ENCODE measurements around the gene PTGDS.

The PTGDS gene

GRCh38 chr9:137023583-137023991 lies 46.3 kb downstream of the PTGDS start:
- no peak overlapping the region for H3K4me3 ChIP-seq (ENCODE audit: low read depth in 1 of 2, low read length in 2 of 2)
- H3K4me1 ChIP-seq (ENCODE audit: control insufficient read depth in 1 of 2, insufficient read depth in 2 of 2, low read length in 2 of 2), result peaks cover 0 to 27% of the 10 kb centered on the region in 2 donors
- no peaks in the 10 kb centered on the region for H3K27me3 ChIP-seq (ENCODE audit: low read depth, low read length)
- H3K36me3 ChIP-seq (ENCODE audit: control insufficient read depth in 1 of 2, insufficient read depth in 2 of 2, low read length in 2 of 2), result peaks cover 0 to 16% of the 10 kb centered on the region in 2 donors
- no peaks in the 10 kb centered on the region for H3K9me3 ChIP-seq (ENCODE audit: control insufficient read depth in 1 of 2, low read length in 2 of 2)
- no peak overlapping the region for H3K27ac ChIP-seq (ENCODE audit: low read length)

DNA sequence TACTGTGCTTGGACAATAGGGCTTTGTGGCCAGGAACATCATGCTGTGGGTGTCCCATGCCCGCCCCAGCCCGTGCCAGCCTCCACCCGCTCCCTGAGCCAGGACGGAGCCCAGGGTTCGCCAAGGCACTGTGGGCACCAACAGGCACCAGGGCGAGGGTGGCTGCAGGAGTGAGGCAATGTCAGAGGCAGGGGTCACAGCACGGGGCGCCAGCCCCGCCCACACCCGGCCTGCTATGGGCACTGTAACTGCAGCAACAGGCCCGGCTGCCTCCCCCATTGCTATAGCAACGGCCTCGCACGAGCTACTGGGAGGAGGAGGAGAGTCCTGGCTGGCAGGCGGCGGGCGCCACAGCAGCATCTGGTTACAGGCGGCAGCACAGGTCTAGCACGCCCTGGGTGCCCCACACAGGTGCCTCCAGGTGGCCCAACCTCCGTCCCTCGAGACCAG lies 48.2 kb downstream of the PTGDS start:
- Histone ChIP-seq H3K27ac (ENCODE audit: low read length) (no peak overlapping the region), H3K27me3 (ENCODE audit: low read depth, low read length) (no peaks in the 10 kb centered on the region), H3K4me3 (ENCODE audit: low read depth in 1 of 2, low read length in 2 of 2) (no peak overlapping the region), H3K9me3 (ENCODE audit: control insufficient read depth in 1 of 2, low read length in 2 of 2) (no peaks in the 10 kb centered on the region), H3K36me3 (ENCODE audit: control insufficient read depth in 1 of 2, insufficient read depth in 2 of 2, low read length in 2 of 2) (peaks cover 0 to 8% of the 10 kb centered on the region in 2 donors), H3K4me1 (ENCODE audit: control insufficient read depth in 1 of 2, insufficient read depth in 2 of 2, low read length in 2 of 2) (peaks cover 0 to 39% of the 10 kb centered on the region in 2 donors)

GRCh38 chr9:137026384-137026783 lies 49.1 kb downstream of the PTGDS start:
- Histone ChIP-seq H3K27me3 (ENCODE audit: low read depth, low read length) (no peaks in the 10 kb centered on the region), H3K4me1 (ENCODE audit: control insufficient read depth in 1 of 2, insufficient read depth in 2 of 2, low read length in 2 of 2) (peaks cover 0 to 39% of the 10 kb centered on the region in 2 donors), H3K36me3 (ENCODE audit: control insufficient read depth in 1 of 2, insufficient read depth in 2 of 2, low read length in 2 of 2) (no peaks in the 10 kb centered on the region), H3K4me3 (ENCODE audit: low read depth in 1 of 2, low read length in 2 of 2) (no peak overlapping the region), H3K27ac (ENCODE audit: low read length) (no peak overlapping the region), H3K9me3 (ENCODE audit: control insufficient read depth in 1 of 2, low read length in 2 of 2) (no peaks in the 10 kb centered on the region)

DNA sequence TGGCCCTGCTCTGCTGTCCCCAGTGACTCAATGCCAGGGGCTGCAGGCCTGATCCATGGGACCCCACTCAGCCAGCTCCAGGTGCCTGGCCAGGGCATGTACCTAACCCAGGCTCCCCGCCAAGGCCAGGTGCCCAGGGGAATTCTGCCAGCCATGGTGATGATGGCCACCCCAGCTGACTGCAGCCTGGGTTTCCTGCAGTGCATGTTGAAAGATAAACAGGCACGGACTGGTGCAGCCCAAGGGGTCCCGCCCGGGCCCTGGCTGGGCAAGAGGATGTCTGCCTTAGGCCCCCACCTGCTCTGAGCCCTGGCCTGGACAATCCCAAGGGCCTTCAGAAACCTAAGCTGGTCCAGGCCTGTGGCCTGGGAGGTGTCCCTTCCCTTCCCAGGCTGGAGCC lies 49.5 kb downstream of the PTGDS start:
- Histone ChIP-seq H3K4me1 (ENCODE audit: control insufficient read depth in 1 of 2, insufficient read depth in 2 of 2, low read length in 2 of 2) (peaks cover 0 to 39% of the 10 kb centered on the region in 2 donors), H3K4me3 (ENCODE audit: low read depth in 1 of 2, low read length in 2 of 2) (peak overlapping the region; percentile 39 to 67)

DNA sequence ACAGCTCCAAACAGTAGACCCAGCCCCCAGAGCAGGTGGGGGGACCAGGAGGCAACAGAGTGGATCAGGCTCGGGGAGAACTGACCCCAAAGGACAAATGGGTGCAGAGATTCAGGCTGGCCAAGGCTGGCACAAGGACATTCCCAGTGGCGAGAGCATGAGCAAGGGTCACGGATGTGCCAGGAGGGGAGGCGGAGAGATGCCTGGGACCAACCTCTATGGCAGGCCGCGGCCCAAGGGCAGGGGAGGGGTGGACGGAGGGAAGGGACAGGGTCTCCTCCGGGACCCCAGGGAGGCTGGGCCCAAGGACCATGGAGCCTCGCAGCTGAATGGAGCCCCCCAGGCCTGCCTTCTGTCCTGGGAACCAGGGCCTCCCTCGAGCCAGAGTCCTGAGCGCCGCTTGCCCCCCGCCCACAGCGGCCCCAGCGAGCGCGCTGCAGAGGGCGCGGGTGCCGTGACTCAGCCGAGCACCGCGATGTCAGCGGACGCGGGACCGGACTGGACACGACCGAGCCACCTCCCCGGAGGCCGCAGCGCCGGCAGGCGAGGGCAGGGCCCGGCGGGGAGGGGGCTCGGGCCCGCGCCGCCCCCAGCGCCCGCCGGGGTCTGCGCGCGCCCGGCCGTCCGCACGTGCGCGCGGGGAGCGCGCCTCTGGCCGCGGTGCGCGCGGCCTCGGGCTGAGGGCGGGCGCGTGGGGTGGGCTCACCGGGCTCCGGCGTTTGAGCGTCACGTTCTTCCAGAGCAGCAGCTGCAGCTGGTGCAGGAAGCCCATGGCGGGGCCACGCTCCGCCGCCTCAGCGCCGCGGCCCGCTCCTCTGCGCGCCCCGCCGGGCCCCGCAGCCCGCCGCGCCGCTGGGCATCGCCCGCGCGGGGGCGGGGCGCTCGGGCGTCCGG lies 50.3 kb downstream of the PTGDS start, which contains the start of gene ABCA2:
TSS of gene ABCA2 (minus strand) at position 869 of the 894 bp plus-strand sequence. CDS start at position 772, 97 bp downstream.
- Histone ChIP-seq H3K9me3 (ENCODE audit: control insufficient read depth in 1 of 2, low read length in 2 of 2) (no peaks in the 10 kb centered on the region), H3K4me1 (ENCODE audit: control insufficient read depth in 1 of 2, insufficient read depth in 2 of 2, low read length in 2 of 2) (peaks cover 0 to 39% of the 10 kb centered on the region in 2 donors), H3K27me3 (ENCODE audit: low read depth, low read length) (no peaks in the 10 kb centered on the region), H3K4me3 (ENCODE audit: low read depth in 1 of 2, low read length in 2 of 2) (peak within 1 kb of the TSS; percentile 42 to 67), H3K36me3 (ENCODE audit: control insufficient read depth in 1 of 2, insufficient read depth in 2 of 2, low read length in 2 of 2) (no peaks in the 10 kb centered on the region), H3K27ac (ENCODE audit: low read length) (no peak within 1 kb of the TSS)

More for the DNA sequence above, 49.5 kb downstream of the PTGDS start:
- no peak overlapping the region for H3K27ac ChIP-seq (ENCODE audit: low read length)
- H3K36me3 ChIP-seq (ENCODE audit: control insufficient read depth in 1 of 2, insufficient read depth in 2 of 2, low read length in 2 of 2), result no peaks in the 10 kb centered on the region
- no peaks in the 10 kb centered on the region for H3K27me3 ChIP-seq (ENCODE audit: low read depth, low read length)
- no peaks in the 10 kb centered on the region for H3K9me3 ChIP-seq (ENCODE audit: control insufficient read depth in 1 of 2, low read length in 2 of 2)

DNA sequence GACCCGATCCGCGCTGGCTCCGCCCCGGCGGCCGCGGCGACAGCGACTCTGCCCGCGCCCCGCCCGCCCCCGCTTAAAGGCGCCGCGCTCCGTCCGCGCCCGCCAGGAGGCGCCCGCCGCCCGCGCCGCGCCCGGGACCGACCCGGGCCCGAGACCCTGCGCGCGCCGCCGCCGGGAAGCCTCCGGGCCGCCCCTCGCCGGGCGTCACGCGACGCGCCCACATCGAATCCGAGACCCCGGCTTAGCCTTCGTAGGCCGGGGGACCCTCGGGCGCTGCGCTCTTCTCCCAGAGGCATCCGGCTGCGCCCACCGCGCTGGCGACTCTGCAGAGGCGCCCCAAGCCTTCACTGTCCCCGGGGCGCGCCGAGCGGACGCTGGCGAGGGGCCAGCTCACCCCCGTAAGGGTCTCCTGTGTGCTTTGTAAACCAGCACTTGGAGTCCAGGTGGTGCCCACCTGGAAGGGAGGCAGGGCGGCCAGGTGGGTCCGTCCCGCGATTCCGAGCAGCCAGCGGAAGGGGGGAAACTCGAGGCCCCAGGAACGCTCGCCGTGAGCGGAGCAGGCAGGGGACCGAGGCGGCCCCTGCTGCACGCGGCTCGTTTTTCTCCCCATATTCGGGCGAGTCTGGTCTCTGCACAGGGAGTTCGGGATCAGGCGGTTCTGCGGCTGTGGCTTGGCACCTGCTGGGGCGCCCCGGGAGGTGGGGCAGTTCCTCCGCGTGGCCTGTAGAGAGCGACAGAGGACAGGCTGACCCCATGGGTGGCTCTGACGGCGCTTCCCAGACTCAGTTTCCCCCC lies 51.2 kb downstream of the PTGDS start:
- no peak overlapping the region for H3K27ac ChIP-seq (ENCODE audit: low read length)
- H3K9me3 ChIP-seq (ENCODE audit: control insufficient read depth in 1 of 2, low read length in 2 of 2), result no peaks in the 10 kb centered on the region
- peaks cover 0 to 39% of the 10 kb centered on the region in 2 donors for H3K4me1 ChIP-seq (ENCODE audit: control insufficient read depth in 1 of 2, insufficient read depth in 2 of 2, low read length in 2 of 2)
- H3K36me3 ChIP-seq (ENCODE audit: control insufficient read depth in 1 of 2, insufficient read depth in 2 of 2, low read length in 2 of 2), result no peaks in the 10 kb centered on the region
- peak overlapping the region; percentile 42 to 59 for H3K4me3 ChIP-seq (ENCODE audit: low read depth in 1 of 2, low read length in 2 of 2)
- H3K27me3 ChIP-seq (ENCODE audit: low read depth, low read length), result no peaks in the 10 kb centered on the region

- Histone ChIP-seq H3K4me1 (ENCODE audit: control insufficient read depth in 1 of 2, insufficient read depth in 2 of 2, low read length in 2 of 2) (peaks cover 0 to 39% of the 10 kb centered on the region in 2 donors), H3K36me3 (ENCODE audit: control insufficient read depth in 1 of 2, insufficient read depth in 2 of 2, low read length in 2 of 2) (no peaks in the 10 kb centered on the region), H3K4me3 (ENCODE audit: low read depth in 1 of 2, low read length in 2 of 2) (peak overlapping the region; percentile 42 to 59), H3K27me3 (ENCODE audit: low read depth, low read length) (no peaks in the 10 kb centered on the region), H3K27ac (ENCODE audit: low read length) (no peak overlapping the region), H3K9me3 (ENCODE audit: control insufficient read depth in 1 of 2, low read length in 2 of 2) (no peaks in the 10 kb centered on the region)
These were observed 52.0 kb downstream of the PTGDS start for GRCh38 chr9:137029058-137029936.

DNA sequence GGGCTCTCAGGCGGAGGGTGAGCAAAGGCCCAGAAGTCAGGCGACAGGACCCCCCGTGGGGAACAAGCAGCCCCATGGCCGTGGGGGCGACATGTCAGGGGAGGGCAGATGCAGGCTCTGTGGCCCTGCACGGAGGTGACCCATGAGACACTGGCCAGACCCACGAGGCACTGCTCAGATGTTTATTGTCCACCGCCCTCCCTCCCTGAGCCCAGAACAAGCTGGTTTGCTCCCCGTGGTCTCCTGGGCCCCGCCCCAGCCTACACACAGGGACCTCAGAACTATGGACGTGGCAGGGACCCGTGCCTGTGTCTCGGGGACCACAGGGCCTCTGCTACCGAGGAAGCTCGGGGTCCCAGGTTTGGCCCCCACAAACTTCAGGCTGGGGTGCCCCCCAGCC lies 52.7 kb downstream of the PTGDS start:
- Histone ChIP-seq H3K4me1 (ENCODE audit: control insufficient read depth in 1 of 2, insufficient read depth in 2 of 2, low read length in 2 of 2) (peaks cover 0 to 44% of the 10 kb centered on the region in 2 donors), H3K36me3 (ENCODE audit: control insufficient read depth in 1 of 2, insufficient read depth in 2 of 2, low read length in 2 of 2) (no peaks in the 10 kb centered on the region), H3K4me3 (ENCODE audit: low read depth in 1 of 2, low read length in 2 of 2) (peak overlapping the region in 1 of 2 donors; percentile 48), H3K27me3 (ENCODE audit: low read depth, low read length) (no peaks in the 10 kb centered on the region), H3K9me3 (ENCODE audit: control insufficient read depth in 1 of 2, low read length in 2 of 2) (no peaks in the 10 kb centered on the region), H3K27ac (ENCODE audit: low read length) (no peak overlapping the region)

GRCh38 chr9:137030538-137031527 lies 53.5 kb downstream of the PTGDS start:
- H3K27me3 ChIP-seq (ENCODE audit: low read depth, low read length), result no peaks in the 10 kb centered on the region
- H3K4me1 ChIP-seq (ENCODE audit: control insufficient read depth in 1 of 2, insufficient read depth in 2 of 2, low read length in 2 of 2), result peaks cover 0 to 45% of the 10 kb centered on the region in 2 donors
- no peaks in the 10 kb centered on the region for H3K36me3 ChIP-seq (ENCODE audit: control insufficient read depth in 1 of 2, insufficient read depth in 2 of 2, low read length in 2 of 2)
- no peak overlapping the region for H3K27ac ChIP-seq (ENCODE audit: low read length)
- H3K4me3 ChIP-seq (ENCODE audit: low read depth in 1 of 2, low read length in 2 of 2), result peak overlapping the region in 1 of 2 donors; percentile 48
- H3K9me3 ChIP-seq (ENCODE audit: control insufficient read depth in 1 of 2, low read length in 2 of 2), result no peaks in the 10 kb centered on the region
